Mesothelial cell of epicardium (in vitro differentiated cells): ENCODE results near the gene SRD5A3. TPM values are rescaled to one million over a fixed set of nuclear protein-coding genes. Genes with fewer than 3 reads are reported as not detected.
"Not testable (repeated sequence)": the region's sequence is repeated elsewhere in the genome, so short reads cannot be mapped to it uniquely, and the experiment has no call there.

Experiments
- DNase-seq, 2 experiments: peaks; one replicate each; pipeline ENCODE4 v3.0.0; 2021; ENCODE audit warnings: low spot score in 2 of 2; ENCODE audit not compliant: unreplicated experiment in 2 of 2
- H3K27ac Mint-ChIP-seq: 2 replicates; pipeline ENCODE4 v1.8.0; 2021; ENCODE audit warnings: mixed read lengths
- H3K27me3 Mint-ChIP-seq: 2 replicates; pipeline ENCODE4 v1.8.0; 2021; ENCODE audit warnings: low read depth, mixed read lengths
- H3K36me3 Mint-ChIP-seq: 2 replicates; pipeline ENCODE4 v1.8.0; 2021; ENCODE audit warnings: mixed read lengths
- H3K4me1 Mint-ChIP-seq: 2 replicates; pipeline ENCODE4 v1.8.0; 2021; ENCODE audit warnings: mixed read lengths
- H3K4me3 Mint-ChIP-seq: 2 replicates; pipeline ENCODE4 v1.8.0; 2021; ENCODE audit warnings: mild to moderate bottlenecking, moderate library complexity, mixed read lengths
- H3K9me3 Mint-ChIP-seq: 2 replicates; pipeline ENCODE4 v1.8.0; 2021; ENCODE audit warnings: mixed read lengths
- total RNA-seq: library from RNA; stranded (reverse); gene quantifications from 3 replicates; pipeline ENCODE4 v1.2.1, GENCODE V29; 2021
- TF ChIP-seq, protein P1 (sequence below): fragments of 200-600 bp; sonication (generic); IDR thresholded peaks from one replicate; pipeline ENCODE4 v1.5.0; 2021; ENCODE audit warnings: antibody characterized with exemption; ENCODE audit not compliant: unreplicated experiment

The SRD5A3 gene
- total RNA-seq, 1 donor from 2014 or later, result 17.5 TPM

DNA sequence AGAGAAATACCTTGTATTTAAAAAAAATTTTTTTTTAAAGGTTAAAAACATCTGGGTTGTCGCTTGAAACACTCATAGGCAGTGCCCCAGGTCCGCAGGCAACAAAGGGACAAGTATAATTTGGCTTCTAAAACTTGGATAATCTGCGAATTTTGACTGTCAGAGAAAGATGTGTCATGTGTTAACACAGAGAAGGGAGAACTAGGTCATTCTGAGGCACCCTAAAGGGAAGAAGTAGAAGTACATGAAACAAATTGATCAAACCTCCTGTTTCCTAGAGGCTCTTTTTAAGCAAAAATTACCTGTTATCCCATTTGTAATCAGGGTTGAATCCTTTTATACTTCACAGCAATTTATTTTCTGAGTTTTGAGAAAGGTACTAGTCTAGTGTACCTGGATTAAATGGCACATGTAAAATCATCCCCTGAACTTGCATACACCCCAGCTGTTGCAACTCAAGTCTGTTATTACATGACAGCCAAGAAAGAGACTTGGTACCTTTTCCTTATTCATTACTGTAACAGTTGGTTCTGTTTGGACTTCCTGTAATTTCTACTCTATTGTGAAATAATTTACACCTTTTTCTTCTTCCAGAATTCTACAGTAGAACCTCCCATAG, 1.7 kb downstream of the SRD5A3 start:
- Mint-ChIP-seq H3K9me3 (peaks cover 5% of the 10 kb centered on the region), H3K27ac (no peak overlapping the region), H3K4me1 (peaks cover 18% of the 10 kb centered on the region), H3K4me3 (peak overlapping the region; percentile 86), H3K36me3 (peaks cover 13% of the 10 kb centered on the region), H3K27me3 (no peaks in the 10 kb centered on the region)
- TF ChIP-seq, protein P1, sequence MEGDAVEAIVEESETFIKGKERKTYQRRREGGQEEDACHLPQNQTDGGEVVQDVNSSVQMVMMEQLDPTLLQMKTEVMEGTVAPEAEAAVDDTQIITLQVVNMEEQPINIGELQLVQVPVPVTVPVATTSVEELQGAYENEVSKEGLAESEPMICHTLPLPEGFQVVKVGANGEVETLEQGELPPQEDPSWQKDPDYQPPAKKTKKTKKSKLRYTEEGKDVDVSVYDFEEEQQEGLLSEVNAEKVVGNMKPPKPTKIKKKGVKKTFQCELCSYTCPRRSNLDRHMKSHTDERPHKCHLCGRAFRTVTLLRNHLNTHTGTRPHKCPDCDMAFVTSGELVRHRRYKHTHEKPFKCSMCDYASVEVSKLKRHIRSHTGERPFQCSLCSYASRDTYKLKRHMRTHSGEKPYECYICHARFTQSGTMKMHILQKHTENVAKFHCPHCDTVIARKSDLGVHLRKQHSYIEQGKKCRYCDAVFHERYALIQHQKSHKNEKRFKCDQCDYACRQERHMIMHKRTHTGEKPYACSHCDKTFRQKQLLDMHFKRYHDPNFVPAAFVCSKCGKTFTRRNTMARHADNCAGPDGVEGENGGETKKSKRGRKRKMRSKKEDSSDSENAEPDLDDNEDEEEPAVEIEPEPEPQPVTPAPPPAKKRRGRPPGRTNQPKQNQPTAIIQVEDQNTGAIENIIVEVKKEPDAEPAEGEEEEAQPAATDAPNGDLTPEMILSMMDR, result no peak
- DNase-seq, result no peak

DNA sequence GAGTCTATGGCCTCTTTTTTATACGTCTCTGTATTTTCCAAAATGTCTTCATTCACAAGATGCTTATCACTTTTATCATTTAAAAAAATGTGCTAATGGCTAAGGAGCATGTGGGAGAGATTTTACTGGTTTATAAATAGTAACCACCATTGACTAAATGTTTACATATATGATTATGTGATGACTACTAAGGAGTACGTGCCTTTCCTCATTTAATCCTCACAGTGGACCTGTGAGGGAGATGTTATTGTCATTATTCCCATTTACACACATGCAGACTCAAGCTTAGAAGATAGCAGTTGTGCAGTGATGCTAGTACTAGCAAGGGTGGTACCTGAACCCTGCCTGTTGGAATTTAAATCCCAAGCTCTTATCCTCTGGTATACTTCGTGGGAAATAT, 2.4 kb downstream of the SRD5A3 start:
- H3K4me1 Mint-ChIP-seq, result peaks cover 18% of the 10 kb centered on the region
- no peak overlapping the region for H3K4me3 Mint-ChIP-seq
- H3K27me3 Mint-ChIP-seq, result no peaks in the 10 kb centered on the region
- H3K36me3 Mint-ChIP-seq, result peaks cover 19% of the 10 kb centered on the region
- H3K9me3 Mint-ChIP-seq, result peaks cover 9% of the 10 kb centered on the region
- no peak for DNase-seq
- TF ChIP-seq, protein P1, result no peak
- H3K27ac Mint-ChIP-seq, result no peak overlapping the region

DNA sequence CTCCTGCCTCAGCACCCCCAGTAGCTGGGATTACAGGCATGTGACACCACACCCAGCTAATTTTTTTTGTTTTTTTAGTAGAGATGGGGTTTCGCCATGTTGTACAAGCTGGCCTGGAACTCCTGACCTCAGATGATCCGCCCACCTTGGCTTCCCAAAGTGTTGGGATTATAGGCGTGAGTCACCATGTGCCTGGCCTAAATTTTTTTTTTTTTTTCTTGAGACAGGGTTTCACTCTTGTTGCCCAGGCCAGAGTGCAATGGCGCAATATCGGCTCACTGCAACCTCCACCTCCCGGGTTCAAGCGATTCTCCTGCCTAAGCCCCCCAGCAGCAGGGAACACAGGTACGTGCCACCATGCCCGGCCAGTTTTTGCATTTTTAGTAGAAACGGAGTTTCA, 4.8 kb downstream of the SRD5A3 start:
- H3K4me1 Mint-ChIP-seq, result peaks cover 15% of the 10 kb centered on the region
- H3K27ac Mint-ChIP-seq, H3K27me3 Mint-ChIP-seq, H3K4me3 Mint-ChIP-seq, H3K9me3 Mint-ChIP-seq, DNase-seq: not testable (repeated sequence)
- H3K36me3 Mint-ChIP-seq, result peaks cover 30% of the 10 kb centered on the region

DNA sequence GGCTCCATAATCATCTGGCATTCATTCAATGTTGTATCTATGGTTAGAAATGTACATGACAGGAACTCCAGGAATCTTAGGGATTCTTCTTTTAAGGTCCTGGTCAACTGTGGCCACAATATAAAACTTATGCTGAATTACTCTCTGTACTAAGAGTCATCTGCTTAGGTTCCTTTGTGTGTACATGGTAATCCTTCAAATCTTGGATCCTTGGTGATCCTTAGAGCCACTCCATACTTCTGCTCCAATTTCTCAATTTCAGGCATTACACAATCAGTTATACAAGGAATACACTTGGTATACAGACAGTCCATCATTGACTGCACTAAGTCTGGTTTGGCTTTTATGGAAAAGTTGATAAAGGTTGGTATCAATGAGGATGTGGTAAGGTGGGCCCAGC, 5.8 kb downstream of the SRD5A3 start:
- no peak overlapping the region for H3K27ac Mint-ChIP-seq
- H3K4me1 Mint-ChIP-seq, result peaks cover 13% of the 10 kb centered on the region
- peaks cover 9% of the 10 kb centered on the region for H3K9me3 Mint-ChIP-seq
- TF ChIP-seq, protein P1, result no peak
- no peak overlapping the region for H3K4me3 Mint-ChIP-seq
- no peak for DNase-seq
- H3K36me3 Mint-ChIP-seq, result peaks cover 30% of the 10 kb centered on the region
- H3K27me3 Mint-ChIP-seq, result no peaks in the 10 kb centered on the region

DNA sequence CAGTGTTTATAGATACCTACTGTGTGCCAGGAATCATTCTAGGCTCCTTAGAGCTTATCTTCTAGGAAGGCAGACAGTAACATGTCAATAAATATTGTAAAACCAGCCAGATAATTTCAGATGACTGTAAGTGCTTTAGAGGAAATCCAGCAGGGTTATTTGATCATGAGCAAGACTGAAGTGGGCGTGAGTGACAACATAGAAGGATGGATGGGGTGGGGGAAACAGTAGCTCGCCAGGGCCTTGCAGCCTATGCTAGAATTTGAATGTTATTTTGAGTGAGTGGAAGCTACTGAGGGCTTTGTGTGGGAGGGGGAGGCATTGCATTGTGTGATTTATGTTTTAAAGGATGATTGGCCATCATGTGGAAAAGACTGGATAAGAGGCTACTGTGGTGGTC, 6.7 kb downstream of the SRD5A3 start:
- H3K9me3 Mint-ChIP-seq, result peaks cover 9% of the 10 kb centered on the region
- no peak for DNase-seq
- peaks cover 5% of the 10 kb centered on the region for H3K4me1 Mint-ChIP-seq
- peaks cover 30% of the 10 kb centered on the region for H3K36me3 Mint-ChIP-seq
- H3K4me3 Mint-ChIP-seq, result no peak overlapping the region
- no peaks in the 10 kb centered on the region for H3K27me3 Mint-ChIP-seq
- no peak overlapping the region for H3K27ac Mint-ChIP-seq
- TF ChIP-seq, protein P1, result no peak

DNA sequence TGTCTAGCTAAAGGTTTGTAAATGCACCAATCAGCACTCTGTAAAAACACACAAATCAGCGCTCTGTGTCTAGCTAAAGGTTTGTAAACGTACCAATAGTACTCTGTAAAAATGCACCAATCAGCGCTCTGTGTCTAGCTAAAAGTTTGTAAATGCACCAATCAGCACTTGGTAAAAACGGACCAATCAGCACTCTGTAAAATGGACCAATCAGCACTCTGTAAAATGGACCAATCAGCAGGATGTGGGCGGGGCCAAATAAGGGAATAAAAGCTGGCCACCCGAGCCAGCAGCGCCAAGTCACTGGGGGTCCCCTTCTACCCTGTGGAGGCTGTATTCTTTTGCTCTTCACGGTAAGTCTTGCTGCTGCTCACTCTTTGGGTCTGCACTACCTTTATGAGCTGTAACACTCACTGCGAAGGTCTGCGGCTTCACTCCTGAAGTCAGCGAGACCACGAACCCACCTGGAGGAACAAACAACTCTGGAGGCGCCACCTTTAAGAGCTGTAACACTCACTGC, 7.2 kb downstream of the SRD5A3 start:
- H3K36me3 Mint-ChIP-seq, result peaks cover 30% of the 10 kb centered on the region
- DNase-seq, H3K27me3 Mint-ChIP-seq, H3K27ac Mint-ChIP-seq, H3K4me1 Mint-ChIP-seq, H3K4me3 Mint-ChIP-seq, H3K9me3 Mint-ChIP-seq: not testable (repeated sequence)
